Stomach (tissue), 4 donors: Measurements from ENCODE around the gene ADCY7.

Experiments used
- CTCF ChIP-seq, 7 experiments: fragments of 450-650 bp in 4 of 7; fragments of 200-600 bp in 3 of 7; sonication (generic) in 3 of 7; IDR thresholded peaks; one replicate each; pipeline ENCODE4 v1.5.1; 2016 to 2019; ENCODE audit warnings: antibody characterized with exemption in 7 of 7, control low read depth in 2 of 7, mild to moderate bottlenecking in 1 of 7
- EP300 ChIP-seq: sonication (generic); formaldehyde crosslinking; IDR thresholded peaks from one replicate; pipeline ENCODE4 v1.6.1; 2017; ENCODE audit warnings: antibody characterized with exemption
- POLR2A ChIP-seq, 4 donors: fragments of 450-650 bp; IDR thresholded peaks; one replicate each; pipeline ENCODE4 v1.6.1; 2016; ENCODE audit warnings: antibody characterized with exemption in 4 of 4, control low read depth in 2 of 4, mild to moderate bottlenecking in 1 of 4, moderate library complexity in 1 of 4
- POLR2AphosphoS5 ChIP-seq, 3 donors: sonication (generic); formaldehyde crosslinking; IDR thresholded peaks; one replicate each; pipeline ENCODE4 v1.6.1; 2016; ENCODE audit warnings: antibody characterized with exemption in 3 of 3

- TF ChIP-seq CTCF (IDR thresholded peaks at IDR 0.05) (no peak), EP300 (no peak), POLR2A (IDR thresholded peaks at IDR 0.05) (no peak), POLR2AphosphoS5 (IDR thresholded peaks at IDR 0.05) (no peak)
These were observed 42.1 kb upstream of the ADCY7 start for GRCh38 chr16:50224286-50224685.
